Measurements from ENCODE around the gene ADGRA1.

GRCh38 chr10:133039803-133040165 lies 47.9 kb upstream of the ADGRA1 start:
- no peak for TF ChIP-seq FOXM1 (IDR thresholded peaks at IDR 0.05; ENCODE audit: low read depth, low read length)
- TF ChIP-seq MEF2A (IDR thresholded peaks at IDR 0.05; ENCODE audit: insufficient read depth, low read depth, low read length), result no peak
- no peak for TF ChIP-seq NRF1 (conservative IDR thresholded peaks at IDR 0.05; ENCODE audit: low read depth, low read length)
- TF ChIP-seq KDM1A (IDR thresholded peaks at IDR 0.05; ENCODE audit: borderline replicate concordance), result no peak
- no peak for TF ChIP-seq CBX5 (IDR thresholded peaks at IDR 0.05; ENCODE audit: low read depth)
- no peak for TF ChIP-seq HDAC6 (IDR thresholded peaks at IDR 0.05; ENCODE audit: unreplicated experiment)
- no peak for TF ChIP-seq CTCF (IDR thresholded peaks at IDR 0.05 in 2 of 3, conservative IDR thresholded peaks at IDR 0.05 in 1 of 3; ENCODE audit: control insufficient read depth in 2 of 3, extremely low read depth in 1 of 3, insufficient read depth in 1 of 3, low read depth in 3 of 3, low read length in 3 of 3)
- no peak for TF ChIP-seq ZNF274 (IDR thresholded peaks at IDR 0.05; ENCODE audit: insufficient read depth, insufficient read length)
- no peak for TF ChIP-seq RFX5 (IDR thresholded peaks at IDR 0.05; ENCODE audit: low read depth, low read length)
- no peak for TF ChIP-seq TAF1 (IDR thresholded peaks at IDR 0.05; ENCODE audit: borderline replicate concordance, low read depth, low read length)
- TF ChIP-seq REST (IDR thresholded peaks at IDR 0.05; ENCODE audit: low read depth, low read length), result no peak
